Endothelial cell of umbilical vein (primary cell): Measurements from ENCODE around the gene CTAGE9. TPM values are rescaled to one million over a fixed set of nuclear protein-coding genes. Genes with fewer than 3 reads are reported as not detected.

Experiments used
- BruUV-seq: library from RNA; stranded (reverse); fragments of 400-500 nt; replicated peaks from 2 replicates; lab custom pipeline; 2021; lab: Mats Ljungman, UMichigan
- CTCF ChIA-PET: fragments of 300-600, 350-600 bp; sonication (Branson Sonifier 250); formaldehyde crosslinking; loops from one replicate; lab custom pipeline; 2021; ENCODE audit warnings: antibody characterized with exemption, inconsistent platforms; lab: Charles Lee
- POLR2A ChIA-PET: fragments of 300-600, 350-600 bp; sonication (Branson Sonifier 250); formaldehyde crosslinking; loops from one replicate; lab custom pipeline; 2021; ENCODE audit warnings: antibody characterized with exemption, inconsistent platforms; lab: Charles Lee
- DNase-seq: peaks from one replicate; pipeline ENCODE4 v3.0.0-alpha.2; 2011; ENCODE audit warnings: low read depth, low spot score
- FAIRE-seq: peaks from 2 replicates; lab custom pipeline; 2011; peaks lifted over from hg19 to GRCh38; lab: Jason Lieb, UNC
- H2AFZ ChIP-seq: 2 replicates; pipeline ENCODE4 v1.6.0; 2012; ENCODE audit warnings: low read depth, low read length, control low read depth, inconsistent platforms
- H3K27ac ChIP-seq: 2 replicates; pipeline ENCODE4 v1.5.1; 2011; ENCODE audit warnings: low read depth, mild to moderate bottlenecking, control low read depth, low read length, moderate library complexity; ENCODE audit not compliant: insufficient read depth
- H3K27me3 ChIP-seq, 2 experiments: 2 replicates each; pipeline versions ENCODE4 v1.6.0 to v1.6.1; 2011; ENCODE audit warnings: low read length in 2 of 2, mixed read lengths in 1 of 2; ENCODE audit not compliant: control insufficient read depth in 2 of 2, insufficient read depth in 2 of 2
- H3K36me3 ChIP-seq, 2 experiments: 2 replicates in 1 of 2; 3 replicates in 1 of 2; pipeline ENCODE4 v1.5.1; 2011; ENCODE audit warnings: low read length in 2 of 2, mild to moderate bottlenecking in 1 of 2, moderate library complexity in 1 of 2; ENCODE audit not compliant: control insufficient read depth in 2 of 2, insufficient read depth in 2 of 2; ENCODE audit errors: extremely low read depth in 1 of 2
- H3K4me1 ChIP-seq: 3 replicates; pipeline ENCODE4 v1.5.1; 2011; ENCODE audit warnings: mild to moderate bottlenecking, low read length; ENCODE audit not compliant: control insufficient read depth, insufficient read depth; ENCODE audit errors: extremely low read depth
- H3K4me2 ChIP-seq: 2 replicates; pipeline ENCODE4 v1.6.1; 2011; ENCODE audit warnings: low read length, control low read depth, mixed read lengths; ENCODE audit not compliant: insufficient read depth
- H3K4me3 ChIP-seq, 3 experiments: fragments of 200-600 bp in 1 of 3; sonication (generic), shearing (Covaris generic) in 1 of 3; replicated peaks in 1 of 3; 2 replicates each; pipeline ENCODE4 v1.5.1; 2011 to 2016; ENCODE audit warnings: control low read depth in 3 of 3, low read length in 3 of 3, mild to moderate bottlenecking in 2 of 3, inconsistent platforms in 1 of 3, low read depth in 1 of 3, moderate library complexity in 1 of 3; ENCODE audit not compliant: insufficient read depth in 1 of 3
- H3K79me2 ChIP-seq: 2 replicates; pipeline ENCODE4 v1.6.0; 2012; ENCODE audit warnings: low read length, inconsistent platforms; ENCODE audit not compliant: control insufficient read depth, insufficient read depth
- H3K9ac ChIP-seq: replicated peaks from 2 replicates; pipeline ENCODE3; 2011; ENCODE audit warnings: low read length, control low read depth; ENCODE audit not compliant: insufficient read depth; ENCODE audit errors: extremely low read depth
- H3K9me1 ChIP-seq: replicated peaks from 3 replicates; pipeline ENCODE4 v1.6.0; 2011; ENCODE audit warnings: mild to moderate bottlenecking, low read length; ENCODE audit not compliant: control insufficient read depth, insufficient read depth; ENCODE audit errors: extremely low read depth
- H3K9me3 ChIP-seq: replicated peaks from 2 replicates; pipeline ENCODE4 v1.5.1; 2012; ENCODE audit warnings: low read length, inconsistent platforms; ENCODE audit not compliant: control insufficient read depth, insufficient read depth
- H4K20me1 ChIP-seq: replicated peaks from 2 replicates; pipeline ENCODE3; 2011; ENCODE audit warnings: mild to moderate bottlenecking, low read length; ENCODE audit not compliant: control insufficient read depth, insufficient read depth; ENCODE audit errors: extremely low read depth
- FOS ChIP-seq: IDR thresholded peaks from 2 replicates; pipeline ENCODE4 v1.6.1; 2011; ENCODE audit warnings: mild to moderate bottlenecking, low read length, moderate library complexity, borderline replicate concordance; ENCODE audit not compliant: insufficient read depth
- GATA2 ChIP-seq: IDR thresholded peaks from 2 replicates; pipeline ENCODE4 v1.7.0; 2011; ENCODE audit warnings: low read depth, mild to moderate bottlenecking, moderate library complexity, mixed read lengths, low read length; ENCODE audit not compliant: insufficient read length, insufficient read depth
- MYC ChIP-seq: IDR thresholded peaks from one replicate; pipeline ENCODE4 v1.6.1; 2011; ENCODE audit warnings: mild to moderate bottlenecking, low read depth, low read length
- POLR2A ChIP-seq: IDR thresholded peaks from 2 replicates; pipeline ENCODE4 v1.6.1; 2012; ENCODE audit warnings: low read depth, mild to moderate bottlenecking, control low read depth, low read length
- dilution Hi-C: fragments of 300-500 bp; cut with MboI; formaldehyde crosslinking; loops from one replicate; pipeline ENCODE4 v1.15.0; 2019; ENCODE audit warnings: low sequenced_read_pairs; ENCODE audit not compliant: extremely low pct_ligation_motif_present
- intact Hi-C: fragments of 100-400 bp; cut with micrococcal nuclease; formaldehyde crosslinking; loops from one replicate; pipeline ENCODE4 v1.10.0; 2022
- polyA plus RNA-seq, 4 experiments: library from polyadenylated mRNA; depleted of rRNA in 3 of 4; stranded (reverse) in 3 of 4; unstranded in 1 of 4; fragments of >200 nt; gene quantifications; 2 replicates each; pipeline versions ENCODE4 v1.2.1 to v1.2.3, GENCODE V29; 2011 to 2012; ENCODE audit warnings: missing spikeins in 1 of 4
- total RNA-seq: library from RNA; stranded (reverse); gene quantifications from 2 replicates; pipeline ENCODE4 v1.2.3, GENCODE V29; 2021

Gene CTAGE9
- total and polyA plus RNA-seq, 2 donors (not counting 3 experiments of a cell fraction or from before 2014, with no cell fraction given) = not detected

DNA sequence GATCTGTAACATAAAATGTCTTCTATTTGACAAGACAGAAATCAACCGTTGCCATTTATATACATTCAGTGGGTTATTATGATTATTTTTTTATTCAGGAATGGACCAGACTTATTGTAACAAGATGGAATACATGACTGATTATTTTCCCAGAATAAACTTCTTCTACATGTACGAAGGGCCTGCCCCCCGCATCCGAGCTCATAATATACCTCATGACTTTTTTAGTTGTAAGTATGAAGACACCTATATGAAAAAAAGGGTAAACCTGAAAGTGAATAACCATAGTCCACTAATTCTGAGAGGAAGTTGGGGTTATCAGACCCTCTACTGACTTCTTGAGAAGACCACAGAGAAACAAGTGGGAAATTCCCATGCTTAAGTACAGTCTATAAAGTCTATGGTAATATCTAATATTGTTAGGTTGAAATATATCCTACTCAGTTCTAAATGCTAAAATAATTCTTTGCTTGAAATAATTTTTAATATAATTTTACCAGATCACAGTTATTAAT is 25.5 kb downstream of the CTAGE9 start:
- Histone ChIP-seq H3K4me1 (no peaks in the 10 kb centered on the region), H3K36me3 (no peaks in the 10 kb centered on the region), H3K9ac (no peak overlapping the region), H3K27me3 (peaks cover 0 to 2% of the 10 kb centered on the region in 2 experiments), H3K27ac (no peak overlapping the region), H3K4me2 (no peak overlapping the region), H3K9me3 (no peaks in the 10 kb centered on the region), H2AFZ (no peak overlapping the region), H4K20me1 (no peaks in the 10 kb centered on the region), H3K79me2 (no peaks in the 10 kb centered on the region), H3K4me3 (no peak overlapping the region), H3K9me1 (no peaks in the 10 kb centered on the region)
- ChIA-PET CTCF (interaction anchor here (1.1 to 1.4 kb wide), 3 partner anchors 10 to 224 kb away, joined by 4 read pairs; no protein-coding TSS in a partner anchor), POLR2A (no interaction called here)
- no peak for TF ChIP-seq GATA2
- no peak for TF ChIP-seq MYC
- no peak for TF ChIP-seq FOS
- dilution Hi-C loops (no loop called here), intact Hi-C loops (no loop called here)
- FAIRE-seq (no peak), DNase-seq (no peak)
- BruUV-seq = no TSS peak

DNA sequence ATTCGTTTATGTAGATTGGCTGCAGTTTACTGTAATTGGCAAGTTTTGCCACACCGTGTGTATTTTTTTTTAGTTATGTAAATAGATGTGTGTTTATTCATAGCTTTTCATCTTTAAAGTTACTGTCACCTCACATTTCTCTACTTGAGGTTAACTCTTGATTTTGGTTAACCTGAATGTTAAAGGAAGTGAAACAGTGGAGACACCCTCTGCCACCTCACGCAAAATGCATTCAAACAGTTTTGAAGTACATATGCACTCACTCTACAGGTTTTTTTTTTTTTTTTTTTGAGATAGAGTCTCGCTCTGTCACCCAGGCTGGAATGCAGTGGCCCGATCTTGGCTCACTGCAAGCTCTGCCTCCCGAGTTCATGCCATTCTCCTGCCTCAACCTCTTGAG is 27.3 kb downstream of the CTAGE9 start:
- no peaks in the 10 kb centered on the region for H3K79me2 ChIP-seq
- dilution Hi-C loops (no loop called here), intact Hi-C loops (no loop called here)
- no peak for TF ChIP-seq POLR2A
- H3K27me3 ChIP-seq = peaks cover 0 to 2% of the 10 kb centered on the region in 2 experiments
- DNase-seq (no peak), FAIRE-seq (no peak)
- H3K9me3 ChIP-seq = no peaks in the 10 kb centered on the region
- no peaks in the 10 kb centered on the region for H3K4me1 ChIP-seq
- no peaks in the 10 kb centered on the region for H4K20me1 ChIP-seq
- H3K4me3 ChIP-seq = no peak overlapping the region
- no peaks in the 10 kb centered on the region for H3K9me1 ChIP-seq
- no peak overlapping the region for H3K4me2 ChIP-seq
- BruUV-seq = no TSS peak
- no peak overlapping the region for H2AFZ ChIP-seq
- no peaks in the 10 kb centered on the region for H3K36me3 ChIP-seq
- no peak overlapping the region for H3K27ac ChIP-seq
- H3K9ac ChIP-seq = no peak overlapping the region
- ChIA-PET POLR2A (no interaction called here), CTCF (interaction anchor here (0.7 kb wide), 1 partner anchor 1817 kb away, joined by 3 read pairs; no protein-coding TSS in a partner anchor)
